Raji (cell line): ENCODE results near the gene GABRB1.

Experiments used
- POLR2A ChIP-seq: IDR thresholded peaks from 2 replicates; pipeline ENCODE4 v1.6.1; 2011; ENCODE audit warnings: low read depth, low read length, control low read depth; ENCODE audit not compliant: insufficient read depth

GABRB1 gene

DNA sequence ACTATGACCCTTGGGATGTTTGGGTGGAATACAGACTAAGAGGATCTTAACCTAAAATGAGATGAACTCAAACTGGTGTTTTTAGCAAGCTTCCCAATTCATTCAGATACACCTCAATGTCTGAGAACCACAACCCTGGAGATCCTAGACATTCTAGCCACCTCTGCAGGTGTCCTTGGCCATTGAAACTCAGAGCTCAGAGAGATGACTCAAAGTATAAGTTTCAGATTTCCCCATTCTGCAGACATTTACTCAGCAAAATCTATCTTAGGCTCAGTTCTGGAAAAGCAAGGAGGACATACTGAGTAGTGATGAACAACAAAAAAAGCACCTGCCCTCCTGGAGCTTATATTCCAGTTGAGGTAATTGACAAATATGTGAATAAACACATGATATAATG, 384.4 kb downstream of the GABRB1 start:
- no peak for TF ChIP-seq POLR2A

DNA sequence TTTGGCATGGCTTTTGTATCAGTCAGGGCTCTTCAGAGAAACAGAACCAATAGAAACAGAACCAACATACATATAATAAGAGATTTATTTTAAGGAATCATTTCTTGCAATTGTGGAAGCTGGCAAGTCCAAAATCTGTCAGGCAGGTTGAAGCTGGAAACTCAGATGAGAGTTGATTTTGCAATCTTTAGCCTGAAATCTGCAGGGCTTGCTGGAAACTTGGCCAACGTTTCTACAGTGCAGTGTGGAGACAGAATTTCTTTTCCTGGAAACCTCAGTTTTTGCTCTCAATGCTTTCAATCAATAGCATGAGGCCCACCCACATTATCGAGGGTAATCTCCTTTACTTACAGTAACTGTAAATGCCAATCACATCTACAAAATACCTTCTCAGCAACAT, 386.8 kb downstream of the GABRB1 start:
- TF ChIP-seq POLR2A: no peak

DNA sequence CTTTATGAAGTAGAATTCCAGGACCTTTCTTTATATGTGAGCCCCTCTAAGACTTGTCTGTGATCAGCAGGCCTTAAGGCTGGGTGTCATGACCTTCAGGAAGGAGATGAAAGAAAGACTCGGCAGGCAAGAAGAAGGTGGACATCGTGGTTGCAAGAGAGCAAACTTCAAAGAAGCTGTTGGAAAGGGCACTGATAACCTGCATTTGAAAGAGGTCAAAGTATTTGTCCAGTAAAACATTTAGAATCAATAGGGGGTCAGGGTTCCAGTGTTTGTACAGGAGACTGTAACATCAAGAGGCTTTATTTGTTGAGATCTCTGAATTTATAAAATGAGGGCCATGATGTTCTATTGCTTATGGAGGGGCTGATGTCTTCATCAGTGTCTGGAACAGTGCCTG, 387.9 kb downstream of the GABRB1 start:
- no peak for TF ChIP-seq POLR2A

DNA sequence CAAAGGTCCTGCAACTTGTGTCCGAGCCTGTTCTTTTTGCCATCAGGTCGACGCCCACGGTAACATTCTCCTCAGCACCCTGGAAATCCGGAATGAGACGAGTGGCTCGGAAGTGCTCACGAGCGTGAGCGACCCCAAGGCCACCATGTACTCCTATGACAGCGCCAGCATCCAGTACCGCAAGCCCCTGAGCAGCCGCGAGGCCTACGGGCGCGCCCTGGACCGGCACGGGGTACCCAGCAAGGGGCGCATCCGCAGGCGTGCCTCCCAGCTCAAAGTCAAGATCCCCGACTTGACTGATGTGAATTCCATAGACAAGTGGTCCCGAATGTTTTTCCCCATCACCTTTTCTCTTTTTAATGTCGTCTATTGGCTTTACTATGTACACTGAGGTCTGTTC, 394.3 kb downstream of the GABRB1 start:
- no peak for TF ChIP-seq POLR2A

DNA sequence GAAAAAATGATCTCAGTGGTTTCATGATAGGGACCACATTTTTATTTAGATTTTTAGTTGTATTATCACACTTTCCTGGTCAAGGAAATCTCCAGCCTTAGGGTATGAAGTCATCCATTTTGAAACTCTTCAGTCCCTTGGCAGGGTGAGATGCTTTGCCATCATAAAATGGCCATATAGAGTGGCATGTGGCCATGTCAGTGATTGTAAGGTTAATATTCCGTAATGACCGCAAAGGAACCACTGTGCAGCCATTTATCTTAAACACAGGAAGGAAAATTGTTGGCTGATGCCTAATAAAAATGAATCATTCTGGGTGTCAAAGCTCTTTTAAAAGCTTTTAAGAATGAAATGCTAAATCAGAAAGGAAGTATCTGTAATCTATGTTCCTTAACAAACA, 396.6 kb downstream of the GABRB1 start:
- TF ChIP-seq POLR2A: no peak

DNA sequence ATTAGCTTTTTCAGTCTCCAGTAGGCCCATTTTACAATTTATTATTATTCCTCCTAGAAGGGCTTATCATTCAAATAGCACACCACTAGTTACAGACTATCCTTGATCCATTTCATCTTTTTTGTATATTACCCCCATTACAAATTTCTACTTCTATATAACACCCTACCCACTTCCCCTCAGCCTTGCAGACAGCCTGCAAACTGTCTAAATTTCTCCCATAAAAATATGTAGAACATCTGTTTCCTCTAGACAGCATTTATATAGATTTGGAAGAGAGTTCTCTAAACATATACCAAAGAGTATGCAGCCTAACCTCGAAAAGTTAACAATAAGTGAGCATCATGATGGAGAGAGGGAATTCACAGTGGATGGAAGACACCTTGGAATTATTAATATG, 401.4 kb downstream of the GABRB1 start:
- no peak for TF ChIP-seq POLR2A

DNA sequence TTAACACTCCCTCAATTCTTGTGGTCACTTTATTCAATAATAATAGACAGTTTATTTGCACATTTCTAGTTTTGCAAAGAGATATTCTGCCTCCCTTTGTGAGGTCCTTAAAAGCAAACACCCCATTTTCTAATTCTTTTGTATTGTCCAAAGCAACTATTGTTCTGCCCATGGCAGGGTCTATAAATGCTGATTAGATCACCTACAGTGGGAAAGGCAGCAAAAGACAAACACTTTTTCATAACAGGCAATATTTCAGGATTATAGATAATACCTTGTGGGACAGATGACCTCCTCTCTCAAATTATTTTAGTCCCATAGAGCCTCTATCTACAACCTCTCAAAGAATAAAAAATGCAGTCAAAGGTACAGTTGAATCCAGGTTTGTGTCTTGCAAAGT, 403.6 kb downstream of the GABRB1 start:
- TF ChIP-seq POLR2A: no peak

DNA sequence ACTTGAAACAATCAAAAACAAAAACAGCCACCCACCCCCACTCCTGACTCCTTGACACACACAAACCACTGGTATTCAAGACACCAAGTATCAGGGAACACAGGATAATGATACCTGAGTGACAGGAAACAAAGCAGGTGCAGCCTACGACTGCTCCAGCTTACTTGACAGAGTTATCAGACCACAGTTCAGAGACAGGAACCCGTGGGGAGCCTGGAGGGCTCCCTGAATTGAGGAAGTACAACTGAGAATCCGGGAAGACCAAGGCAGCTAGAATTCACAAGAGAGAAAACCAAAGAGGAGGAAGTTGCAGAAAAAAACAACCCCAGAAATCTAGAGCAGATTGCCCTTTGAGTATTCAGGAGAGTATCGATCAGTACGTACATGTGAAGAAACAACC, 411.6 kb downstream of the GABRB1 start:
- no peak for TF ChIP-seq POLR2A

DNA sequence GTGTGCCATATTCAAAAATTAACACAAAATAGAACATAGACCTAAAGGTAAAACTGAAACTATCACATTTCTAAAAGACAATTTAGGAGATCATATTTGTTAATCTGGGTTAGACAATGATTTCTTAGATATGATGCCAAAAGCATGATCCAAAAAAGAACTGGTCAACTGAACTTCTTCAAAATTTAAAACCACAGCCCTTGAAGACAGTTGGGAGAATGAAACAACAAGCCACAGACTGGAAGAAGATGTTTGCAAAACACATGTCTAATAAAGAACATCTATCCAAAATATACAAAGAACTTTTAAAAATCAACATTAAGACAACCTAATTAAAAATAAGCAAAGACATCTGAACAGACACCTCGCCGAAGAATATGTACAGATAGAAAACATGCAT, 412.7 kb downstream of the GABRB1 start:
- no peak for TF ChIP-seq POLR2A

DNA sequence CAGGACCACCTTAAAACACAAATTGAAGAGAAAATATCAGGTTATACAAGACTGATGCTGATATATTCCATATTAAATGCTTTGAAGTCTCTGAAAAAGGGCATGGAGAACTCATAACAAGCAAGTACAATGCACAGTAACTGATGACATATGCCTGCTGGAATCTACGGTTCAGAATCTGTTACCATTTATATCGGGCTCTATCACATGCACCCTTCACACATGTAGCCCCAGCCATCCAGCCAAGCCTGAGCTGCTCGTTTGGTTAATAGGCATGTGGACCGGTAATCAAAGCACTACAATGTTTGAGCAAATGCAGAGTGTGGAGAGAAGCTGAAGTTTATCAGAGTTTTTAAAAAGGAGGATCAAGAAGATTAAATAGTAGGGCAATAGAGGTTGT, 420.3 kb downstream of the GABRB1 start:
- no peak for TF ChIP-seq POLR2A

DNA sequence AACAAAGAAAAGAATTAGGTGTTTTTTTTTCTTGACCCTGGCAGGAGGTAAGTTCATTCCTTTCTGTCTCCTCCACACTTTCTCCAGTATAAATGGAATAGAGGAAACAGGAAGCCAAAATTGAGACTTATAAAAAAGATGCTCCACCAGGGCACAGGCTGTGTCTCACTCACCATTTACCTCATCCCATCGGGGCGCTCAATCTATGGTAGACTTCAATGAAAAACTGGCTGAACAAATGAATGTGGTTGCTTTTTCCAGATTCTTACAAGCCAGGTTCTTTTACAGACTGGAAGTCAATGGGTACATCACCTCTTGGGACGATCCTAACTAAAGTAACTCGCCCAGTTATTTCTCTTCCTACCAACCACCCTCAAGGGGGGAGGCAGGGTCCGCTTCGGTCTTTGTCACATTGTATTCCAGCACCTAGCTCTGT, 431.4 kb downstream of the GABRB1 start:
- TF ChIP-seq POLR2A: no peak

DNA sequence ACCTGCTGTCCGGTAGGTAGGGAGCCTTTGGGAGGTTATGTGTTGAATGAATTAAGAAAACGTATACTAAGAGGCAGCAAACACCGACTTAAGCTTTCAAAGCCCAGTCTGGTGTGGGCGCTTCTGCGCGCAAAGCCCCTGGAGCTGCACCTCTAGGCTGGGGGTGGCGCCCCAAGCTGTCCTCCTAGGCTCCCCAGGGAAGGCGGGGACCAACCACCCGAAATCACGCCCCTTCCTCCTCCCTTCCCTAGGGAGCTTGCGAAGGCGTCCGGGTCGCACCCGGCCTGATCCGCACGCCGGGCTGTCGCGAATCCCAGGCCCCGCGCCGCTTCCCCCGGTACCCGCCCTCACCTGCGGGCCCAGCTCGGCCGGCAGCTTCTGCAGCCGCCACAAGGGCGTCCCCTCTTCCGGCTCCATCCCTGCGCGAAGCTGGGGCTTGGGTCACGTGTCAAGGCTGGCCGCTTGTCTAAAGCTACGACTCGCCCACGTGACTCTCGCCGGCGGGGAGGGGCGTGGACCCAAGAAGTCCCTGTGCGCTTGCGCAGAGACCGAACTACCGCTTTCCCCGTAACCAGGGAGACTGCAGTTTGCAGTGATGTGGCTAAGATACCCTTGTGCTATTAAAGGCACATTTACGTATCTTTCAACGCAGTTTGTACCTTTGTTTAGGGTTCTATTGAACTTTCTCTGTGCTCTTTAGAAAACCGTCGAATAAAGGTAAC, 432.0 kb downstream of the GABRB1 start, which contains the start of gene COMMD8:
COMMD8 (minus strand) TSS at position 468 of the 722 bp plus-strand sequence; CDS start at position 417, 51 bp downstream.
- TF ChIP-seq POLR2A: peak; percentile 90

DNA sequence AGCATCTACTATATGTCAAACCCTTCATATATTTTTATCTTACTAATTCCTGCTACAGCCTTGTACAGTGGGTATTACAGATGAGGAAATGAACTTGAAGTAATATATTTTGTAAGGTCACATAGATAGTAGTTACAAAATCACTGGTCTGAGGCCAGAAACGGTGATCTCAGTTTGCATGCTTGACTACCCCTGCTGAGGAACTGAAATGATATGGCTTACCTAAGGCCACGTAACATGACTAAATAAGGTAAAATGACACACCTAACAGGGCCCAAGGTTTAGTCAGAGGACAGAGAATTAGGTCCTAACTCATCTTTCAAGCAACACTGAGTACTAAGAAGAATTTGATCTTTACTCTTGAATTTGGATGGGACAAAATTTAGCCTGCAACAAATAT, 433.6 kb downstream of the GABRB1 start:
- TF ChIP-seq POLR2A: no peak

DNA sequence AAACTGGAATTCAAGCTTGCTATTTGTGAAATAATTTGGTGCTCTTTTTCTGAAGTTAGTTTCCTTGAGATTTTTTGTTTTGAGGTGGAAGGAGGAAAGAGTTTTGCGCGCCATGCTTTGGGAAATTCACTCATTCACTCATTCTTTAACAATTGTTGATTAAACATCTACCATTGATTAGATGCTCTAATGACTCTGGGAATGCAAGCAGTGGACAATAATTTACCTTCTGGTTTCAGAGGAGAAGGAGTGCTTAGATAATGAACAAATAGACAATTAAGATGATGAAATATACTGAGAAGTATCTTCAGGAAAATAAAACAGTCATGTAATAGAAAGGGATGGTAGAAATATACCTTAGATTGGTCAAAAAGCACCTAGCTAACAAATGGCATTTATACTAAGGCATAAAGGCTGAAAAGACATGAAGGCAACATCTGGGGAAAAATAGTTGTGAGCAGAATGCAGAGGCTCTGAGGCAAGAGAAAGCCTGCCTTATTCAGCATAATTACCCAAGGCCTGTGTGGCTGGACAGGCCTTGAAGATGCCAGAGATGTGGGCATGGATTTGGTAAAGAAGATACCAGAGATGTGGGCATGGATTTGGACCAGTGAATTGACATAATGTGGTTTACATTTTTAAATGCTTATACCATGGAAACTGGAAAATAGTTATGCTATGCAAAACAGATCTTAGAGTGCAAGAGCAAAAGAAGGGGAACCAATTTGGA, 434.9 kb downstream of the GABRB1 start:
- TF ChIP-seq POLR2A: no peak

DNA sequence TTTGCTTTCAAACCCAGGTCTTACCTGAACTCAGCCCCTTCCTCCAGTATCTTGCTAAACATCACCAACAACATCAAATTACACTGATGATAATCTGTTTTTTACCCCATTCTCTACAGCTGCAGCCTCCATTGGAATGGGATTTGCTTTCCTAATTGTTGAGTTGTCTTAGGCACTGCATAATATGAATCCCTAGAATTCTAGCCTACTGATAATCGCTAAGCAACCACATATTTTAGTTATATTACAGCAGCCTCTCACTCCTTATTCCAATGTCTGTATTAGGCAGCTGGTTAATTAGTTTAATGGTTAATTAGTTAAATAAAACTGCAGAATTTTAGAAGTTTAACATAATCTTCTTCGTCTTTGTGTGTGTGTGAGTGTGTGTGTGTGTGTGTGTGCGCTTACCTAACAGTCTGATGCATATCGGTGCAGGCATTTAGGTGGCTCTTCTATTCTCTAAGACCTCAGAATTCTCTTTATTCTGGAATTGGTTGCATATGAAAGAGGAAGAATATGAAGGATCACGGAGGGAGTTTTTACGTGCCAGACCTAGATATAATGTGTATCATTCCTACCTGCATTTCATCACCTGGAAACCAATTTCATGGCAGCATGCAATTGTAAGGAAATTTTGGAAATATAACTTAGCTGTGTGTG, 437.5 kb downstream of the GABRB1 start:
- no peak for TF ChIP-seq POLR2A

DNA sequence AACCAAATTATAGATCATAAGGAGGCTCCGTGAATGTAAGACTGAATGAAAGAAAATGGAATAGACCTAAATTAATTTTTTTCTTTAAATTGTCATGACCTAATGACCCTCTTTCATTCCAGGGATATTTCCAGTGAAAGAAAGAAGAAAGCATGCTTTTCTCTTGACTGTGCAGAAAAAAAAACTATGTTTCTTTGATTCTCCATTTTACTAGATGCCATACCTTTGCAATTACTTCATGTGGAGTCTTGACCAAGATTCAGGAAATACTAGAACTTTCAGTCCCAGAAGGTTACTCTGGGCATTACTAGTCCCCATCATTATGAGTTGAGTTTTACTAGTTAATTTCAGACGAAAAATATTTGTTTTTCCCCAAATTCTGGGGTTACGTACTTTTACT, 438.6 kb downstream of the GABRB1 start:
- TF ChIP-seq POLR2A: no peak
